MM.1S (cell line): ENCODE data around the gene CXCL5.

Experiments
- DNase-seq: peaks from one replicate; pipeline ENCODE4 v3.0.0-alpha.2; 2015
- H2AFZ ChIP-seq: fragments of 300-600 bp; sonication (generic); 2 replicates; pipeline ENCODE4 v1.6.0; 2016; ENCODE audit warnings: antibody characterized with exemption, low read length
- H3F3A ChIP-seq: fragments of 300-600 bp; sonication (generic); 2 replicates; pipeline ENCODE4 v1.6.1; 2016; ENCODE audit warnings: mild to moderate bottlenecking, antibody characterized with exemption, low read length, moderate library complexity, mixed read lengths; ENCODE audit not compliant: insufficient read depth
- H3K27ac ChIP-seq: fragments of 300-600 bp; sonication (generic); 2 replicates; pipeline ENCODE4 v1.5.1; 2016; ENCODE audit warnings: mild to moderate bottlenecking, low read length
- H3K27me3 ChIP-seq: fragments of 300-600 bp; sonication (generic); replicated peaks from 2 replicates; pipeline ENCODE4 v1.6.0; 2016; ENCODE audit warnings: low read length; ENCODE audit not compliant: insufficient read depth
- H3K36me3 ChIP-seq: fragments of 300-600 bp; sonication (generic); replicated peaks from 2 replicates; pipeline ENCODE4 v1.6.1; 2016; ENCODE audit warnings: mild to moderate bottlenecking, low read length, mixed read lengths; ENCODE audit not compliant: insufficient read depth
- H3K4me1 ChIP-seq: fragments of 300-600 bp; sonication (generic); 2 replicates; pipeline ENCODE4 v1.6.1; 2016; ENCODE audit warnings: low read length, mixed read lengths
- H3K4me2 ChIP-seq: fragments of 300-600 bp; sonication (generic); 2 replicates; pipeline ENCODE4 v1.6.0; 2016; ENCODE audit warnings: low read depth, low read length
- H3K4me3 ChIP-seq: fragments of 300-600 bp; sonication (generic); 2 replicates; pipeline ENCODE4 v1.5.1; 2016; ENCODE audit warnings: low read length, mixed read lengths
- H3K79me2 ChIP-seq: fragments of 300-600 bp; sonication (generic); 2 replicates; pipeline ENCODE4 v1.6.1; 2016; ENCODE audit warnings: mixed run types, low read length, mixed read lengths
- H3K9ac ChIP-seq: fragments of 300-600 bp; sonication (generic); 2 replicates; pipeline ENCODE4 v1.6.1; 2016; ENCODE audit warnings: low read length, mixed read lengths
- H3K9me2 ChIP-seq: fragments of 300-600 bp; sonication (generic); replicated peaks from 2 replicates; pipeline ENCODE4 v1.6.1; 2016; ENCODE audit warnings: mild to moderate bottlenecking, low read length, mixed read lengths; ENCODE audit not compliant: insufficient read depth
- H3K9me3 ChIP-seq: fragments of 300-600 bp; sonication (generic); replicated peaks from 2 replicates; pipeline ENCODE4 v1.6.1; 2016; ENCODE audit warnings: mild to moderate bottlenecking, low read length, mixed read lengths; ENCODE audit not compliant: insufficient read depth
- H4K20me1 ChIP-seq: fragments of 300-600 bp; sonication (generic); 2 replicates; pipeline ENCODE4 v1.6.1; 2016; ENCODE audit warnings: mild to moderate bottlenecking, low read length, moderate library complexity, mixed read lengths; ENCODE audit not compliant: insufficient read depth
- EZH2 ChIP-seq: fragments of 300-600 bp; sonication (generic); optimal IDR thresholded peaks from 2 replicates; pipeline ENCODE3; 2017; ENCODE audit warnings: low read depth, mild to moderate bottlenecking, antibody characterized with exemption, low read length, mixed read lengths
- EZH2phosphoT487 ChIP-seq: fragments of 300-600 bp; sonication (generic); IDR thresholded peaks from 2 replicates; pipeline ENCODE4 v1.6.1; 2018; ENCODE audit warnings: antibody characterized with exemption, low read length
- TF ChIP-seq, protein P1 (sequence below): fragments of 300-600 bp; sonication (generic); IDR thresholded peaks from 2 replicates; pipeline ENCODE4 v1.5.1; 2016; ENCODE audit warnings: antibody characterized with exemption, low read length, mixed read lengths

Gene CXCL5

DNA sequence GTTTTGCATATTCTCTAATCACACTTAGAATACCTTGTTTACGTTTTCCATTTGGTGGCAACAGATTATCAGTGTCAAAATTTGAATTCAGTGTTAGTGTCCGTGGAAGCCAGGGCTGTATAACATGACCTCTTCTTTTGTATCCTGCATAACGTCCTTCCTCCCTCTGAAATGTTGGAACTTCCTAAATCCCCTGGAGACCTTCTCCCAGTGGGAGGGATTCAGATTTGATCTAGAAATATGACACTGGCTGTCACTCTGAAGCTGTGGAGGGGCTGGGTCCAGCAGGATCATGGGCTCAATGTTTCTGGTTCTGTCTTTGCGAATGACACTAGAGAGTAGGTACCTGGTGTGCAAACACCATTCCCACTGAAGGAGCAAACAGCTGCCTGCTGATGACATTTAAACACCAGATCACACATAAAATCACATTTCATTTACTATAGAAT lies 40.9 kb upstream of the CXCL5 start:
- TF ChIP-seq, protein P1, sequence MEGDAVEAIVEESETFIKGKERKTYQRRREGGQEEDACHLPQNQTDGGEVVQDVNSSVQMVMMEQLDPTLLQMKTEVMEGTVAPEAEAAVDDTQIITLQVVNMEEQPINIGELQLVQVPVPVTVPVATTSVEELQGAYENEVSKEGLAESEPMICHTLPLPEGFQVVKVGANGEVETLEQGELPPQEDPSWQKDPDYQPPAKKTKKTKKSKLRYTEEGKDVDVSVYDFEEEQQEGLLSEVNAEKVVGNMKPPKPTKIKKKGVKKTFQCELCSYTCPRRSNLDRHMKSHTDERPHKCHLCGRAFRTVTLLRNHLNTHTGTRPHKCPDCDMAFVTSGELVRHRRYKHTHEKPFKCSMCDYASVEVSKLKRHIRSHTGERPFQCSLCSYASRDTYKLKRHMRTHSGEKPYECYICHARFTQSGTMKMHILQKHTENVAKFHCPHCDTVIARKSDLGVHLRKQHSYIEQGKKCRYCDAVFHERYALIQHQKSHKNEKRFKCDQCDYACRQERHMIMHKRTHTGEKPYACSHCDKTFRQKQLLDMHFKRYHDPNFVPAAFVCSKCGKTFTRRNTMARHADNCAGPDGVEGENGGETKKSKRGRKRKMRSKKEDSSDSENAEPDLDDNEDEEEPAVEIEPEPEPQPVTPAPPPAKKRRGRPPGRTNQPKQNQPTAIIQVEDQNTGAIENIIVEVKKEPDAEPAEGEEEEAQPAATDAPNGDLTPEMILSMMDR, result no peak
- TF ChIP-seq EZH2phosphoT487 (no peak), EZH2 (no peak)
- peak overlapping the region; percentile 86 for H2AFZ ChIP-seq
- H3K36me3 ChIP-seq, result no peaks in the 10 kb centered on the region
- H4K20me1 ChIP-seq, result no peaks in the 10 kb centered on the region
- H3K9me3 ChIP-seq, result no peaks in the 10 kb centered on the region
- no peaks in the 10 kb centered on the region for H3K79me2 ChIP-seq
- H3K4me3 ChIP-seq, result peak overlapping the region; percentile 69; the same call in 1 of the 2 replicates
- DNase-seq, result no peak
- H3K4me2 ChIP-seq, result peak overlapping the region; percentile 56; the same call in 1 of the 2 replicates
- no peaks in the 10 kb centered on the region for H3K27me3 ChIP-seq
- no peaks in the 10 kb centered on the region for H3K9me2 ChIP-seq
- no peak overlapping the region for H3K9ac ChIP-seq
- H3K27ac ChIP-seq, result no peak overlapping the region
- H3F3A ChIP-seq, result no peaks in the 10 kb centered on the region
- H3K4me1 ChIP-seq, result no peaks in the 10 kb centered on the region

DNA sequence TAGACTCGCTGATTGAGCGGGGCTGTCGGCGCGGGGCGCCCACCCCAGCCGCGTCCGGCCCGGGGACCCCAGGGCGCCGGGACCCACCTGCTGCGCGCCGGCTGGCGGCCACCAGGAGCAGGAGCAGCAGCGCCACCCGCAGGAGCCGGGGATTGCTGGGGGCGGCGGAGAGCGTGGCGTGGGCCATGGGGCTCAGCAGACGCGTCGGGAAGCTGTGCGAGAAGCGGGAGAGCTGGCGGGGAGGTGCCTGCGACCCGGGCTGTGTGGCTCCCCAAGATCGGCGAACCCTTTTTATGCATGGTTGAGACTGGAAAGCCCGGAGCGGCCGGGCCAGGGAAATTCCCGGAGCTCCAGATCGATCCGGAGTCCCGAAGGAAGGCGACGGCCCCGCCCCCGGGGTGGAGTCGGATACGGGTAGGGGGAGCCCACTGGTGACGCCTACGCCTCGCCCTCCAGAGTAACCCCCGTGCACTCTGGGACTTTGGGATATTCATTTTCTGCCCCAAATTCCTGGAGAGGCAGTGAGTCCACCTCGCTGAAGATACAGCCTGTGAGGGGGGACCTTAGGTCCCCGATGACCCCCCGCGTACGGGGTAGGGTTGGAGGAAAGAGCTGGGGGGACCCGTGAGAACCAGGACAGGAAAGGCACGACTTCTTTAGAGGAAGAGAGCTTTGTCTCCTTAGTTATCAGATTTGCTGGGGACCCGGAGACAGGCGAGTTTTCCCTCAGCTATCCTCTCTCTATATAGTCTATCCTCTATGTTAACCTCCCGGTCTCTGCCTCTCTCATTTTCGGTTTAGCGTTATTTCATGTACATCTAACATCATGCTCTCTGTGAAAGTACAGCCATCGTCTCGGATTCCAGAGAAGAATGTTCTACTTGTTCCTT lies 40.2 kb upstream of the CXCL5 start, which contains the start of gene CXCL3:
Gene CXCL3 (minus strand): TSS at position 265 of the 890 bp plus-strand sequence. CDS start 78 bp downstream, at position 187.
- TF ChIP-seq, protein P1, result peak; percentile 25
- no peak for TF ChIP-seq EZH2phosphoT487
- no peaks in the 10 kb centered on the region for H3K27me3 ChIP-seq
- DNase-seq, result no peak
- H2AFZ ChIP-seq, result peak within 1 kb of the TSS; percentile 86
- H3K9me2 ChIP-seq, result no peaks in the 10 kb centered on the region
- no peaks in the 10 kb centered on the region for H3K36me3 ChIP-seq
- H3K9me3 ChIP-seq, result no peaks in the 10 kb centered on the region
- peak within 1 kb of the TSS; percentile 56 for H3K4me2 ChIP-seq
- no peaks in the 10 kb centered on the region for H3K79me2 ChIP-seq
- H3K4me1 ChIP-seq, result no peaks in the 10 kb centered on the region
- H3K27ac ChIP-seq, result no peak within 1 kb of the TSS
- peak within 1 kb of the TSS; percentile 69 for H3K4me3 ChIP-seq
- H3F3A ChIP-seq, result no peaks in the 10 kb centered on the region
- H4K20me1 ChIP-seq, result no peaks in the 10 kb centered on the region
- peak within 1 kb of the TSS; percentile 18; the same call in 1 of the 2 replicates for H3K9ac ChIP-seq

GRCh38 chr4:74038086-74038424 lies 39.6 kb upstream of the CXCL5 start:
- no peak for DNase-seq
- peak overlapping the region; percentile 54; the same call in 1 of the 2 replicates for H2AFZ ChIP-seq
- H3K4me3 ChIP-seq, result peak overlapping the region; percentile 47; the same call in 1 of the 2 replicates
- H3K27ac ChIP-seq, result no peak overlapping the region
- no peaks in the 10 kb centered on the region for H3K27me3 ChIP-seq
- no peaks in the 10 kb centered on the region for H3F3A ChIP-seq
- H3K9me2 ChIP-seq, result no peaks in the 10 kb centered on the region
- TF ChIP-seq EZH2phosphoT487, result no peak
- no peak for TF ChIP-seq EZH2
- H3K4me2 ChIP-seq, result peak overlapping the region; percentile 46; the same call in 1 of the 2 replicates
- no peaks in the 10 kb centered on the region for H3K4me1 ChIP-seq
- H3K9ac ChIP-seq, result no peak overlapping the region
- H3K36me3 ChIP-seq, result no peaks in the 10 kb centered on the region
- H3K9me3 ChIP-seq, result no peaks in the 10 kb centered on the region
- no peaks in the 10 kb centered on the region for H3K79me2 ChIP-seq
- no peaks in the 10 kb centered on the region for H4K20me1 ChIP-seq
